Activated B cell treated with CpG ODN at 0.5 μM for 24 hours (primary cell): ENCODE results near the gene DOP1B. TPM values are rescaled to one million over a fixed set of nuclear protein-coding genes. Genes with fewer than 3 reads are reported as not detected.

Source experiments
- ATAC-seq: fragments of 200-7000 bp; cut with Tn5 transposase; one replicate; pipeline ENCODE4 v1.10.0; 2021; ENCODE audit warnings: low read depth, mild to moderate bottlenecking, moderate library complexity
- CTCF ChIA-PET: fragments of 350-600 bp; sonication (Branson Sonifier 250); formaldehyde crosslinking; loops from one replicate; lab custom pipeline; 2021; ENCODE audit warnings: antibody characterized with exemption; lab: Charles Lee
- POLR2A ChIA-PET: fragments of 350-600 bp; sonication (Branson Sonifier 250); formaldehyde crosslinking; loops from one replicate; lab custom pipeline; 2021; ENCODE audit warnings: antibody characterized with exemption; lab: Charles Lee
- DNase-seq: peaks from one replicate; pipeline ENCODE4 v3.0.0; 2022
- H3K27ac Mint-ChIP-seq: one replicate; pipeline ENCODE4 v1.8.0; 2020; ENCODE audit warnings: mixed read lengths
- H3K27me3 Mint-ChIP-seq: one replicate; pipeline ENCODE4 v1.8.0; 2021; ENCODE audit warnings: mixed read lengths
- H3K36me3 Mint-ChIP-seq: one replicate; pipeline ENCODE4 v1.8.0; 2021; ENCODE audit warnings: low read depth, mixed read lengths
- H3K4me1 Mint-ChIP-seq: one replicate; pipeline ENCODE4 v1.8.0; 2021; ENCODE audit warnings: mixed read lengths
- H3K4me3 Mint-ChIP-seq: one replicate; pipeline ENCODE4 v1.8.0; 2020; ENCODE audit warnings: mild to moderate bottlenecking, mixed read lengths
- H3K9me3 Mint-ChIP-seq: one replicate; pipeline ENCODE4 v1.8.0; 2020; ENCODE audit warnings: mixed read lengths
- CTCF ChIP-seq: fragments of 200-600 bp; IDR thresholded peaks from one replicate; pipeline ENCODE4 v1.8.0; 2022; ENCODE audit warnings: antibody characterized with exemption, mild to moderate bottlenecking
- intact Hi-C: fragments of 100-400 bp; cut with micrococcal nuclease; formaldehyde crosslinking; loops from one replicate; pipeline ENCODE4 v1.15.1; 2024
- total RNA-seq: library from RNA; stranded (reverse); gene quantifications from 2 replicates; pipeline ENCODE4 v1.2.3, GENCODE V29; 2022

Gene DOP1B
- total RNA-seq, 1 donor from 2014 or later = 33.9 TPM

- H3K27ac Mint-ChIP-seq = no peak overlapping the region
- ATAC-seq = no peak
Measured at GRCh38 chr21:36188937-36189336, 32.3 kb downstream of the DOP1B start.

GRCh38 chr21:36190736-36191135 is 34.1 kb downstream of the DOP1B start:
- DNase-seq = no peak
- H3K27me3 Mint-ChIP-seq = no peaks in the 10 kb centered on the region
- ChIA-PET CTCF (no interaction called here), POLR2A (no interaction called here)
- ATAC-seq = no peak
- intact Hi-C loops = no loop called here
- H3K9me3 Mint-ChIP-seq = no peaks in the 10 kb centered on the region
- H3K27ac Mint-ChIP-seq = no peak overlapping the region
- peaks cover 10% of the 10 kb centered on the region for H3K4me1 Mint-ChIP-seq
- no peak for TF ChIP-seq CTCF
- H3K4me3 Mint-ChIP-seq = no peak overlapping the region
- peaks cover 31% of the 10 kb centered on the region for H3K36me3 Mint-ChIP-seq

More at GRCh38 chr21:36188937-36189336, 32.3 kb downstream of the DOP1B start:
- H3K27me3 Mint-ChIP-seq = no peaks in the 10 kb centered on the region
- no peaks in the 10 kb centered on the region for H3K9me3 Mint-ChIP-seq
- TF ChIP-seq CTCF = no peak
- H3K4me1 Mint-ChIP-seq = peaks cover 8% of the 10 kb centered on the region
- peaks cover 40% of the 10 kb centered on the region for H3K36me3 Mint-ChIP-seq
- POLR2A ChIA-PET = no interaction called here
- H3K4me3 Mint-ChIP-seq = no peak overlapping the region
- CTCF ChIA-PET = no interaction called here
- no peak for DNase-seq
- intact Hi-C loops = no loop called here

GRCh38 chr21:36193200-36193599 is 36.6 kb downstream of the DOP1B start:
- Mint-ChIP-seq H3K36me3 (peaks cover 31% of the 10 kb centered on the region), H3K27me3 (no peaks in the 10 kb centered on the region), H3K9me3 (no peaks in the 10 kb centered on the region), H3K4me1 (peaks cover 6% of the 10 kb centered on the region), H3K27ac (no peak overlapping the region), H3K4me3 (no peak overlapping the region)
- no peak for DNase-seq
- TF ChIP-seq CTCF = no peak
- CTCF ChIA-PET = no interaction called here
- POLR2A ChIA-PET = interaction anchor here (0.6 kb wide), 1 partner anchor 30 kb away, joined by 6 read pairs; no protein-coding TSS in a partner anchor
- intact Hi-C loops = no loop called here
- ATAC-seq = no peak

- peaks cover 33% of the 10 kb centered on the region for H3K36me3 Mint-ChIP-seq
- intact Hi-C loops = no loop called here
- no peak for TF ChIP-seq CTCF
- DNase-seq (no peak), ATAC-seq (no peak)
- ChIA-PET POLR2A (interaction anchor here (0.7 kb wide), 1 partner anchor 34 kb away, joined by 3 read pairs; no protein-coding TSS in a partner anchor), CTCF (no interaction called here)
- peaks cover 4% of the 10 kb centered on the region for H3K4me1 Mint-ChIP-seq
- H3K4me3 Mint-ChIP-seq = no peak overlapping the region
- H3K27ac Mint-ChIP-seq = no peak overlapping the region
- H3K9me3 Mint-ChIP-seq = no peaks in the 10 kb centered on the region
- no peaks in the 10 kb centered on the region for H3K27me3 Mint-ChIP-seq
Measured at GRCh38 chr21:36194024-36194423, 37.4 kb downstream of the DOP1B start.

GRCh38 chr21:36195613-36196012 is 39.0 kb downstream of the DOP1B start:
- no peak for TF ChIP-seq CTCF
- ChIA-PET POLR2A (interaction anchor here (0.7 kb wide), 1 partner anchor 35 kb away, joined by 4 read pairs; no protein-coding TSS in a partner anchor), CTCF (no interaction called here)
- no peak overlapping the region for H3K4me3 Mint-ChIP-seq
- intact Hi-C loops = loop anchor here (5.0 kb wide), 1 partner anchor 37 kb away; no protein-coding TSS in a partner anchor
- DNase-seq = no peak
- peaks cover 4% of the 10 kb centered on the region for H3K4me1 Mint-ChIP-seq
- peaks cover 45% of the 10 kb centered on the region for H3K36me3 Mint-ChIP-seq
- ATAC-seq = no peak
- H3K9me3 Mint-ChIP-seq = no peaks in the 10 kb centered on the region
- no peaks in the 10 kb centered on the region for H3K27me3 Mint-ChIP-seq
- no peak overlapping the region for H3K27ac Mint-ChIP-seq
